Naive B cell (primary cell): Measurements from ENCODE around the gene C2CD4B. TPM values are rescaled to one million over a fixed set of nuclear protein-coding genes. Genes with fewer than 3 reads are reported as not detected.

Source experiments
- ATAC-seq, 2 donors: fragments of 150-1000 bp; cut with Tn5 transposase; 2 replicates each; pipeline ENCODE4 v1.10.0; 2021; ENCODE audit warnings: low read depth in 2 of 2, mild to moderate bottlenecking in 2 of 2, moderate library complexity in 2 of 2
- DNase-seq: peaks from one replicate; pipeline ENCODE4 v3.0.0; 2022
- H3K27ac Mint-ChIP-seq, 6 donors: one replicate each; pipeline ENCODE4 v1.8.0; 2020 to 2022; ENCODE audit warnings: mild to moderate bottlenecking in 6 of 6, mixed read lengths in 6 of 6, moderate library complexity in 5 of 6, inconsistent platforms in 2 of 6
- H3K27me3 Mint-ChIP-seq, 3 donors: one replicate each; pipeline ENCODE4 v1.8.0; 2021 to 2022; ENCODE audit warnings: mixed read lengths in 3 of 3, mild to moderate bottlenecking in 1 of 3
- H3K36me3 Mint-ChIP-seq, 2 donors: one replicate each; pipeline ENCODE4 v1.8.0; 2020 to 2022; ENCODE audit warnings: mixed read lengths in 2 of 2, inconsistent platforms in 1 of 2, mild to moderate bottlenecking in 1 of 2
- H3K4me1 Mint-ChIP-seq, 3 donors: one replicate each; pipeline ENCODE4 v1.8.0; 2020 to 2022; ENCODE audit warnings: mixed read lengths in 3 of 3, inconsistent platforms in 1 of 3, mild to moderate bottlenecking in 1 of 3, moderate library complexity in 1 of 3
- H3K4me3 Mint-ChIP-seq, 8 donors: one replicate each; pipeline ENCODE4 v1.8.0; 2020 to 2022; ENCODE audit warnings: mild to moderate bottlenecking in 8 of 8, mixed read lengths in 8 of 8, moderate library complexity in 8 of 8, inconsistent platforms in 2 of 8
- H3K9me3 Mint-ChIP-seq, 7 donors: one replicate each; pipeline ENCODE4 v1.8.0; 2020 to 2022; ENCODE audit warnings: mixed read lengths in 7 of 7, mild to moderate bottlenecking in 5 of 7, inconsistent platforms in 2 of 7, moderate library complexity in 1 of 7
- polyA plus RNA-seq, 6 donors: library from polyadenylated mRNA; unstranded; fragments of 300-500 nt; fragmentation: Illumina TruSeq; gene quantifications; one replicate each; pipeline ENCODE4 v1.2.3, GENCODE V29; 2021; ENCODE audit warnings: low read depth in 6 of 6

The C2CD4B gene
- polyA plus RNA-seq, 6 donors from 2014 or later, result not detected

DNA sequence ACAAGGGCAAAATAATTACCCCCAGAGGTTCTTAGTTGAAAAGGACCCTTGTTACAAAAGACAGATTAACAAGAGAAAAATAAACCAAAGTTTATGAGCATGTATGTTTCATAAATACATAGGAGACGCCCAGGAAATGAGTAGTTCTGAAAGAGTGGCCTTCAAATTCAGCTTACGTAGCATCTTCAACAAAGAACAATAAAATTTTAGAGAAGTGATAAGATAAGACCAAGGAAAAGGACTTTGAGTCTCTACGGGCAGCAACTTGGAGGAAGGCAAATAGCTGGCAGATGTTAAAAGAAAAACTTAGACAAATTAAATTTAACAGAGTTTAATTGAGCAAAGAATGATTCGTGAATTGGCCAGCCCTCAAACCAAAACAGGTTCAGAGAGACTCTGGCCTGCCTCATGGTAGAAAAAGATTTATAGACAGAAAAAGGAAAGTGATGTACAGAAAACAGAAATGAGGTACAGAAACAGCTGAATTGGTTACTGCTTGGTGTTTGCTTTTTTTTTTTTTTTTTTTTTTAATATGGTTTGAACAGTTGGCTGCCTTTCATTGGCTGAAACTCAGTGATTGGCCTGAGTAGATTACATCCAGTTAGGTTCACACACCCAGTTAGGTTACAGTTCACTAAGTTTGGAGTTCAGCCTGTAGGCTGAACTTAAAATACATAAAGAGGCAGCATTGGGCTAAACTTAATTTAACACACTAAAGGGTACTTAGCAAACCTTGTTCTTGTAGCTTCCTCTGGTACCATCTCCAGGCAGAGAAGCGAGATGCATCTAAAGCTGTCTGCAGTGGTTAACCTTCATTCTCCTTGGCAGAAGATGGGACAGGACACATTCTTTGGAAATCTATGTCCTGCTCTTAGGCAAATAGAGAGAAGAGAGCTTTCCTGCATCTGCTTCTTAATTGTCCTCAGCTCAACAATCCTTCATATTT, 23.2 kb downstream of the C2CD4B start:
- peaks cover 4 to 21% (median 5%) of the 10 kb centered on the region in 3 donors for H3K27me3 Mint-ChIP-seq
- DNase-seq (no peak), ATAC-seq (no peak)
- H3K27ac Mint-ChIP-seq, result no peak overlapping the region
- peaks cover 0 to 1% (median 0%) of the 10 kb centered on the region in 7 donors for H3K9me3 Mint-ChIP-seq
- H3K4me1 Mint-ChIP-seq, result no peaks in the 10 kb centered on the region
- no peak overlapping the region for H3K4me3 Mint-ChIP-seq
- no peaks in the 10 kb centered on the region for H3K36me3 Mint-ChIP-seq

DNA sequence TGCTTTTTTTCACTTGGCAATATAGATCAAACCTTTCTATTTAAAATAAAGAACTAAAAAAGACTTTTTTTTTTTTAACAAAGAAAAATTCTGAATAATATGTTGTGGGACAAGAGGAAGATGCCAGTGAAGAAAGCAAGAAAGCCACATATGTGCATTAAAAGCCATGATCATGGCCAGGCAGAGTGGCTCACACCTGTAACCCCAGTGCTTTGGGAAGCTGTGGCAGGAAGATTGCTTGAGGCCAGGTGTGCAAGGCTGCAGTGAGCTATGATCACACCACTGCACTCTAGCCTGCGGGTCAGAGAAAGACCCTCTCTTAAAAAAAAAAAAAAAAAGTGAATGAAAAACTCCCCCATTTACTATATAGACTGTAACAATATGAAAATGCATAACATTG, 23.9 kb downstream of the C2CD4B start:
- Mint-ChIP-seq H3K9me3 (peaks cover 0 to 3% (median 0%) of the 10 kb centered on the region in 7 donors), H3K27ac (no peak overlapping the region), H3K36me3 (no peaks in the 10 kb centered on the region), H3K4me1 (no peaks in the 10 kb centered on the region), H3K27me3 (peaks cover 4 to 26% (median 5%) of the 10 kb centered on the region in 3 donors), H3K4me3 (no peak overlapping the region)
- no peak for ATAC-seq
- DNase-seq, result no peak

DNA sequence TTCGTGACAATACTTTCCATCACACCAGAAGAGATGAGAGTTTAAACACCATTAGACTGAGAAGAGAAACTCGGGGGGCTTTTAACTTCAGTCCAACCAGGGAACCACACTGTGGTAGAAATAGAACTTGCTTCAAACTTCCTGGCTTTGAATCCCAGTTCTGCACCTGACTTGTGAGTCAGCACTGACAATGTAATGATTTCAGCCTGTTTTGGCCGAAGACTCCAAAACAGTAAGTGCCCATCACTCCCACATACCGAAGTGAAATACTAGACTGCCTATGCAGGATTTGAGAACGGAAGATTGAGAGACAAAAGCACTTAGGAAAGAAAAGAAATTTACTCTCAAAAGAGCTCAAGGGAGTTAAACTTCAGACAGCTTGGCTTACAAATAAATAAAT, 27.0 kb downstream of the C2CD4B start:
- Mint-ChIP-seq H3K27me3 (peaks cover 5 to 34% (median 11%) of the 10 kb centered on the region in 3 donors), H3K4me1 (no peaks in the 10 kb centered on the region), H3K9me3 (peaks cover 0 to 5% (median 0%) of the 10 kb centered on the region in 7 donors), H3K27ac (no peak overlapping the region), H3K4me3 (no peak overlapping the region), H3K36me3 (no peaks in the 10 kb centered on the region)
- DNase-seq, result no peak
- ATAC-seq, result no peak

DNA sequence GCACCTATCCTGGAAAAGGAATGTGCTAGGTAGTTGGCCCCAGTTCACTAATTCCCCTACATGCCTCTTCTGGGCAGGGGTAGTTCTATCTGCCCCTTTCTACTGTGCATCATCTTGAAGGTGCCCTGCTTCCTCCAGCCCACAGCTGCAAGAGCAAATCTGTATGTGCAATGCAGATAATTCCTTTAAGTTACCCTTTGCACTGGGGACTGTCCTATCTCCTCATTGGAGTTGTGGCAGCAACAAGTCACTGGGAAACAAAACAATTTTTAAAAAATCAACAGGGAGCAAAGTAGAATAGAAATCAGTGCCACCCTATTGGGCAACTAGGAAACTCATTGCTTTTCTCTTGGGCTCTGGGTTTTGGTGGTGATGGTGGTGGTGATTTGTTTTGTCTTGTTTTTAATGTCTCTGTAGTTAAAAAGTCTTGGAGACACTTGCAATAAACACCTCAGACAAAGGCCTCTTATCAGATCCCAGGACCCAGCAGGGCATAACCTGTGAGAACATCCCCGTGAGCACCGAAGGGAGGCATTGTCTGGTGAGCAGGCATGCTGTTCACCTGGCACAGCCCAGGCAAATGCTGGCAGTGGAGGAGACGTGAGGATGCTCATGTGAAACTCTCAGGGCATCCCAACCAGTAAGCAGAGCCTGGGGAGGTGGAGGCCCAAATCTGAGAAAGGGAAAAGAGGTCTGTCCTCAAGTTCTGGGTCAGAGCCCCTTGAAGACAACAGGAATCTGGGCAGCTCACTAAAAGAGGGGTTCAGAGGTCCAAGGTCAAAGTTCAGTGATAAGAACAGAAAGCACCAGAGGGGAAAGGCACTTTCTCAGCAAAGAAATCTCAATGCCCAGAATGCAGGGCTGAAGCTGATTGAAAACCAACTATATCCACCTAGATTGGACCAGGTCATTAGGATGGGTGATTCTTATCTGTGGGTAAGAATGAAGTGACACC, 27.9 kb downstream of the C2CD4B start:
- ATAC-seq (no peak), DNase-seq (no peak)
- H3K4me1 Mint-ChIP-seq, result no peaks in the 10 kb centered on the region
- no peak overlapping the region for H3K4me3 Mint-ChIP-seq
- H3K27ac Mint-ChIP-seq, result no peak overlapping the region
- H3K9me3 Mint-ChIP-seq, result peaks cover 0 to 5% (median 2%) of the 10 kb centered on the region in 7 donors
- H3K36me3 Mint-ChIP-seq, result no peaks in the 10 kb centered on the region
- H3K27me3 Mint-ChIP-seq, result peaks cover 5 to 40% (median 11%) of the 10 kb centered on the region in 3 donors

DNA sequence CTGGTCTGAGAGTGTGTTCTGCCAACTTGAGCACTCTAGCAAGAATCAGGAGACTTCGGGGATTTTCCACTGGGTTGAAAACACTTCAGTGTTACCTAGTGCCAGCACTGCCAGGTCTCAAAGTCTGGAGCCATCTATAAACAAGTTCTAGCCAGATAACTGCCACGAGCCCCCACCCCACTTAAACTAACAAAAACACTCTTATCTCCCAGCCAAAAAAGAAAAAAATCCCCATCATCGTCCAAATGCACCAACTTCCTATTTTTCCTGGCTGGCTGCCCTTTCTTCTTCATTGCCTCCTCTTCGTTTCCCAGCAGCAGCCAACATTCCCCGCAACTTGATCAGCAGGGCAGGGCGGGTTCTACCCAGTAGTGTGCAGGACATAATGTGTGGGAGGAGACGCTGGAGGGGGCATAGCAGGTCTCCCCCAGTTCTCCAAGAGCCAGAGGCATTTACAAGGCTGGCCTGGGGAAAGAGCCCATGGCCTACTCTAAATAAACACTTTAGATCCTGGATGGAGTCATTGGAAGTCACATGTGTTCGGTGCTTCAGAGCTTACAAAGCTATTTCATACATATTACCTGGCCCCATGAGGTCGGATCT, 29.5 kb downstream of the C2CD4B start:
- Mint-ChIP-seq H3K4me1 (no peaks in the 10 kb centered on the region), H3K9me3 (peaks cover 0 to 5% (median 2%) of the 10 kb centered on the region in 7 donors), H3K4me3 (peak overlapping the region in 1 of 8 donors; percentile 47), H3K27ac (no peak overlapping the region), H3K27me3 (peaks cover 5 to 40% (median 6%) of the 10 kb centered on the region in 3 donors), H3K36me3 (no peaks in the 10 kb centered on the region)
- ATAC-seq, result no peak
- no peak for DNase-seq

DNA sequence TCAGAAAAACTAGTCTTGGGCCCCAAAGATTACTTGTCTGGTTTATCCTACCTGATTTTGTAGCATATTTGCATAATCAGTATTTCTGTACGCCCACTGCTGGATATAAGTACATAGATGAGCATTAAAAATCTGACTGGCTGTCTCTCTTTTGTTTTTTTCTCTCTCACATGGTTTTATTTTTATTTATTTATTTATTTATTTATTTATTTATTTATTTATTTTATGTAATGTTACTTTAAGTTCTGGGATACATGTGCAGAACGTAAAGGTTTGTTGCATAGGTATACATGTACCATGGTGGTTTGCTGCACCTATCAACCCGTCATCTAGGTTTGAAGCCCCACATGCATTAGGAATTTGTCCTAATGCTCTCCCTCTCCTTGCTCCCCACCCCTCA, 31.9 kb downstream of the C2CD4B start:
- H3K4me3 Mint-ChIP-seq, result no peak overlapping the region
- no peak for DNase-seq
- H3K27ac Mint-ChIP-seq, result no peak overlapping the region

DNA sequence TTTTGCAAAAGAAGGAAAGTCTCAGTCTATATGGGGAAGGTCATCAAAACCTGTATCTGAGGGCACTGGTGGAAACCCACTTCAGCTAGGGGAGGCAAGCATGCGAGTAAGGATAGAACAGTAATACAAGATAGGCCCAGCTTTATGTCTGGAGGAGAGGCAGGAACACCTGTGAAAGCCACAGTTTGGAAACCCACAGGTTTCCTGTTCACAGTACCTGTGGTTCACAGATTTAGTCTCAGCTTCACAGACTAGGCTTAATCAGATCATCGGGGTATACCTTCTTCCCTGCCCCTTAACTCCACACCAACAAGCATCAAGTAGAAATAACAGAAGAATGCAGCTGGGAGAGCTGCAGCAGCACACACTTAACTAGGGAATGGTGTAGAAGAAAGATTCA, 36.2 kb downstream of the C2CD4B start:
- ATAC-seq, result no peak
- no peak overlapping the region for H3K27ac Mint-ChIP-seq
- H3K4me1 Mint-ChIP-seq, result peaks cover 0 to 3% (median 0%) of the 10 kb centered on the region in 3 donors
- peaks cover 0 to 5% (median 0%) of the 10 kb centered on the region in 7 donors for H3K9me3 Mint-ChIP-seq
- H3K36me3 Mint-ChIP-seq, result no peaks in the 10 kb centered on the region
- peaks cover 0 to 28% (median 0%) of the 10 kb centered on the region in 3 donors for H3K27me3 Mint-ChIP-seq
- no peak for DNase-seq
- no peak overlapping the region for H3K4me3 Mint-ChIP-seq

More for the DNA sequence above, 31.9 kb downstream of the C2CD4B start:
- Mint-ChIP-seq H3K27me3 (peaks cover 5 to 44% (median 6%) of the 10 kb centered on the region in 3 donors), H3K36me3 (no peaks in the 10 kb centered on the region), H3K4me1 (no peaks in the 10 kb centered on the region), H3K9me3 (peaks cover 0 to 5% (median 2%) of the 10 kb centered on the region in 7 donors)
- ATAC-seq, result no peak

DNA sequence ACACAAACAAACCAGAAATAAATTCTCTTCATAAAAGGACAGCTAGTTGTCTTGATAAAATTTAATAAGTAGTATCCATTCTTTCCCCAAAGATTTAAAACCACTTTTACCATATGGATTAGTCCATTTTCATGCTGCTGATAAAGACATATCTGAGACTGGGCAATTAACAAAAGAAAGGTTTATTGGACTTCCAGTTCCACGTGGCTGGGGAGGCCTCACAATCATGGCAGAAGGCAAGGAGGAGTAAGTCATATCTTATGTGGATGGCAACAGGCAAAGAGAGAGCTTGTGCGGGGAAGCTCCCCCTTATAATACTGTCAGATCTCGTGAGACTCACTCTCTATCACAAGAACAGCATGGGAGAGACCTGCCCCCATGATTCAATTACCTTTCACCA, 38.7 kb downstream of the C2CD4B start:
- Mint-ChIP-seq H3K9me3 (peaks cover 0 to 5% (median 0%) of the 10 kb centered on the region in 7 donors), H3K27me3 (peaks cover 0 to 21% (median 0%) of the 10 kb centered on the region in 3 donors), H3K4me3 (no peak overlapping the region), H3K4me1 (peaks cover 0 to 3% (median 0%) of the 10 kb centered on the region in 3 donors), H3K27ac (no peak overlapping the region), H3K36me3 (no peaks in the 10 kb centered on the region)
- ATAC-seq (no peak), DNase-seq (no peak)

DNA sequence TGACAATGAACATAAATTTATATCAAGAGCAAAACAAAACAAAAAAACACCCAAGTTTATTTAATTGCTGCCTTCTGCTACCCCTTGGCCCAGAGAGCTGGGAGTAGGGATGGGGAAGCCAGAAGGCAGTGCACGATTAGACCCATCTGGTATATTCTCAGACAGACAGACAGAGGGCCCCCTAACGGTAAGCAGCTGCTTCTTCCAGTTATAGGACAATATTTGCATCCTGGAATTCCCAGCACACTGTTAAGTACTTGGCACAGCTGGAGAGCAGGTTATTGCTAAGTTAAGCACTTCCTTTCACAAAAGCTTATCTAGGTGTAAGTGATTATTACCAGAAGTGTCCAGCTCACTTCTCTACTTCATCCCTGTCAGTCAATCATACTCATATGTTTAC, 39.3 kb downstream of the C2CD4B start:
- Mint-ChIP-seq H3K27me3 (peaks cover 0 to 21% (median 3%) of the 10 kb centered on the region in 3 donors), H3K9me3 (peaks cover 0 to 5% (median 0%) of the 10 kb centered on the region in 7 donors), H3K4me1 (peaks cover 0 to 3% (median 0%) of the 10 kb centered on the region in 3 donors), H3K4me3 (no peak overlapping the region), H3K36me3 (no peaks in the 10 kb centered on the region), H3K27ac (no peak overlapping the region)
- DNase-seq (no peak), ATAC-seq (no peak)

DNA sequence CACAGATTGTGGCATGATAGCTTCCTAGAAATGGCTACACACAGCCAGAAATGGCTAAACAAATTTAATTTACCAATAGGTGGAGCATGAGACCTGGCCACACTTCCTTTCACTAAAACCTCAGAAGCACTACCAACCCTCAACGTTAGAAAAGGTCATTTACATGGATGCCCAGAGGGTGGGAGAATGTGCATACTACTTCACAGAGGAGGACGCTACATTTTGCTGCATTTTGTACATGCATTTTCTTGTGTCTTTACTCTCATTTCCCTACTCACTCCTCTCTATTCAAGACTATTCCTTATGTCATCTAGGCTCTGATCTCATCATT, 40.1 kb downstream of the C2CD4B start:
- no peak for DNase-seq

DNA sequence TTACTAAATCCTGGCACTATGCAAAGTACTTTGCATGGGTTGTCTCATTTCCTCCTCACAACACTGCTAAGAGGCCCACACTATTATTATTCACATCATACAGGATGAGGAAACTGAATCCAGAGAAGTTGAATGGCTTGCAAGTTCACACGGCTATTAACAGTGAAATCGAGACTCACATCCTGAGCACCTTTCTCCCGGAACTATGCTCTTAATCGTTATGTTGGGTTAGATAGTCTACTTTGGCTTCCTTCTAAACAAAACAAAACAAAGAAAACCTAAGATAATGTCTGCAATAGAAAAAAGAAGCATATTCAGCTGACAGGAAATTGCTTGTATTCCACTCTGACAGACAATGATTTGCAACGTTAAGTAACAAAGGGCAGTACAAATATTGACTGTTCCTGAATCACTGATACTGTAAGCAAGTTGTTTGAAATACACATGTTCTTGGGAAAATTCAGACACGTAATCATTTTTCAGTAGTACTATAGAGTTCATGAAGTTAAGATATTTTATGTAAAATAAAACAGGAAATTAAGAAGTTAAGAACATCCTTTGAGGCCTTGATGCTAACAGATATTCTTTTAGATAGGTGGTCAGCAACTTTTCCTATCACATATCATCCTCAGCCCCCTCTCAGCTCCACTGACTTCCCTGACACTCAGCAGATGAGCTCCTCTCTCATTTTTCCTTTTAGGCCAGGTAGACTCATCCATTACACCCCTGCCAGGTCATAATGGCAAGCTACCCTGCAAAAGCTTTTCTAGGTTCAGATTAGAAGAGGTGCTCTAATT, 40.7 kb downstream of the C2CD4B start:
- H3K4me1 Mint-ChIP-seq, result peaks cover 0 to 3% (median 0%) of the 10 kb centered on the region in 3 donors

More for the DNA sequence above, 40.1 kb downstream of the C2CD4B start:
- ATAC-seq, result no peak
- H3K27ac Mint-ChIP-seq, result no peak overlapping the region
- H3K27me3 Mint-ChIP-seq, result peaks cover 0 to 25% (median 3%) of the 10 kb centered on the region in 3 donors
- H3K9me3 Mint-ChIP-seq, result peaks cover 0 to 5% (median 0%) of the 10 kb centered on the region in 7 donors
- H3K4me3 Mint-ChIP-seq, result no peak overlapping the region
- H3K36me3 Mint-ChIP-seq, result no peaks in the 10 kb centered on the region
- H3K4me1 Mint-ChIP-seq, result peaks cover 0 to 3% (median 0%) of the 10 kb centered on the region in 3 donors

DNA sequence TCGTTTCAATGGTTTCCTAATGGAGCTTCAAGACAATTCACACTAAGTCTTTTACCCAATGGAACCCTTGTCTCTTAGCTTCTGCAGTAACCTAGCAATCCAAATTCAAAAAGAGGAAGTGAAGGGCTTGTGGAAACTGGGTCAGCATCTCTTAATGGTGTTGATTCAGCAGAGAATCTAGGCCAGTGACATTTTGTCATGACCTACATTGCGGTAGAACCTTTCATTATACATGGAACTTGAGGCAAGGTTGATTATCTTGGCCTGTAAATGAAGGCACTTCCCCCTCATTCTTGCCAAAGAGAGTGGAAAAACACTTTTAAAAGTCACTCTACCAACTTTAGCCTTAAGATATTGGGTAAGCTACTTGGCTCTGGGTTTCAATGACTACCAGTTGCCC, 42.8 kb downstream of the C2CD4B start:
- peaks cover 6 to 27% (median 12%) of the 10 kb centered on the region in 3 donors for H3K27me3 Mint-ChIP-seq
- H3K36me3 Mint-ChIP-seq, result no peaks in the 10 kb centered on the region
- peaks cover 0 to 3% (median 0%) of the 10 kb centered on the region in 3 donors for H3K4me1 Mint-ChIP-seq
- ATAC-seq (no peak), DNase-seq (no peak)
- H3K9me3 Mint-ChIP-seq, result peaks cover 0 to 1% (median 0%) of the 10 kb centered on the region in 7 donors
- no peak overlapping the region for H3K4me3 Mint-ChIP-seq
- H3K27ac Mint-ChIP-seq, result no peak overlapping the region

More for the DNA sequence above, 40.7 kb downstream of the C2CD4B start:
- no peak for ATAC-seq
- Mint-ChIP-seq H3K27me3 (peaks cover 0 to 30% (median 5%) of the 10 kb centered on the region in 3 donors), H3K4me3 (no peak overlapping the region), H3K36me3 (no peaks in the 10 kb centered on the region), H3K9me3 (peaks cover 0 to 5% (median 0%) of the 10 kb centered on the region in 7 donors), H3K27ac (no peak overlapping the region)
- DNase-seq, result no peak
